HG03060 (cell line): ENCODE measurements around the gene ZNF487.
"Not testable (repeated sequence)": the region's sequence is repeated elsewhere in the genome, so short reads cannot be mapped to it uniquely, and the experiment has no call there.

Experiments
- ATAC-seq: cut with Tn5 transposase; IDR thresholded peaks from one replicate; pipeline ENCODE4 v1.9.1; 2021; ENCODE audit warnings: low read depth, moderate number of reproducible peaks; ENCODE audit not compliant: unreplicated experiment

The ZNF487 gene

GRCh38 chr10:43430926-43431663, 5.8 kb upstream of the ZNF487 start:
- no peak for ATAC-seq

- ATAC-seq = no peak
Measured at GRCh38 chr10:43437141-43437870, 395 bp downstream of the ZNF487 start.

- no peak for ATAC-seq
Measured at GRCh38 chr10:43440463-43441134, 3.7 kb downstream of the ZNF487 start.

- ATAC-seq = no peak
Measured at GRCh38 chr10:43444323-43444722, 7.4 kb downstream of the ZNF487 start.

- no peak for ATAC-seq
Measured at GRCh38 chr10:43444897-43445466, 8.1 kb downstream of the ZNF487 start.

GRCh38 chr10:43446219-43447017, 9.5 kb downstream of the ZNF487 start:
- not testable (repeated sequence) for ATAC-seq

- ATAC-seq = no peak
Measured at GRCh38 chr10:43448742-43449141, 11.8 kb downstream of the ZNF487 start.

- no peak for ATAC-seq
Measured at GRCh38 chr10:43452356-43452914, 15.5 kb downstream of the ZNF487 start.

GRCh38 chr10:43453266-43453831, 16.4 kb downstream of the ZNF487 start:
- ATAC-seq = peak; percentile 24

- ATAC-seq = not testable (repeated sequence)
Measured at GRCh38 chr10:43454025-43454424, 17.1 kb downstream of the ZNF487 start.

- ATAC-seq = not testable (repeated sequence)
Measured at GRCh38 chr10:43456561-43456960, 19.6 kb downstream of the ZNF487 start.

GRCh38 chr10:43458227-43458626, 21.3 kb downstream of the ZNF487 start:
- no peak for ATAC-seq

GRCh38 chr10:43461950-43462349, 25.0 kb downstream of the ZNF487 start:
- ATAC-seq = no peak

- ATAC-seq = not testable (repeated sequence)
Measured at GRCh38 chr10:43465086-43465735, 28.3 kb downstream of the ZNF487 start.

GRCh38 chr10:43465736-43466120, 28.8 kb downstream of the ZNF487 start:
- not testable (repeated sequence) for ATAC-seq

GRCh38 chr10:43471146-43471545, 34.2 kb downstream of the ZNF487 start:
- ATAC-seq = no peak

- no peak for ATAC-seq
Measured at GRCh38 chr10:43471935-43472720, 35.2 kb downstream of the ZNF487 start.

- ATAC-seq = no peak
Measured at GRCh38 chr10:43479275-43479674, 42.4 kb downstream of the ZNF487 start.
